Left lung (tissue), 10 donors: Measurements from ENCODE around the gene WDR7. TPM values are rescaled to one million over a fixed set of nuclear protein-coding genes. Genes with fewer than 3 reads are reported as not detected.

Experiments used
- ATAC-seq: fragments of 200-7000 bp; cut with Tn5 transposase; one replicate; pipeline ENCODE4 v1.9.1; 2020; ENCODE audit warnings: moderate library complexity
- DNase-seq, 4 donors: peaks; one replicate each; pipeline ENCODE4 v3.0.0-alpha.2; 2013 to 2020
- H3K27ac ChIP-seq, 2 donors: fragments of 200-600 bp; sonication (generic) in 1 of 2; one replicate each; pipeline versions ENCODE4 v1.5.0 to v1.8.0; 2020 to 2021
- H3K27me3 ChIP-seq, 2 donors: fragments of 200-600 bp; sonication (generic) in 1 of 2; one replicate each; pipeline versions ENCODE4 v1.5.0 to v1.8.0; 2020 to 2021
- H3K36me3 ChIP-seq, 2 donors: fragments of 200-600 bp; sonication (generic) in 1 of 2; one replicate each; pipeline versions ENCODE4 v1.5.0 to v1.8.0; 2020 to 2021
- H3K4me1 ChIP-seq, 2 donors: fragments of 200-600 bp; one replicate each; pipeline ENCODE4 v1.8.0; 2021
- H3K4me3 ChIP-seq, 2 donors: fragments of 200-600 bp; sonication (generic) in 1 of 2; one replicate each; pipeline versions ENCODE4 v1.5.0 to v1.8.0; 2020 to 2021; ENCODE audit warnings: mild to moderate bottlenecking in 1 of 2
- H3K9me3 ChIP-seq, 2 donors: fragments of 200-600 bp; sonication (generic) in 1 of 2; one replicate each; pipeline versions ENCODE4 v1.5.0 to v1.8.0; 2020 to 2021
- intact Hi-C, 2 donors: fragments of 100-400 bp; cut with DNase I; formaldehyde crosslinking; loops; one replicate each; pipeline versions ENCODE4 v1.11.2 to v1.14.2; 2022
- polyA plus RNA-seq, 6 donors: library from polyadenylated mRNA; unstranded; fragments of 120-200 nt; gene quantifications; one replicate each; pipeline ENCODE4 v1.2.1, GENCODE V29; 2013; ENCODE audit not compliant: insufficient read length in 6 of 6
- total RNA-seq, 2 donors: library from RNA; stranded (reverse); fragmentation: NEBNext Ultra II Directional; extraction: Animal tissue kit (Norgen Biotek cat#: 25700); gene quantifications; one replicate each; pipeline ENCODE4 v1.2.1, GENCODE V29; 2021
- TF ChIP-seq, protein P1 (sequence below), 2 donors: fragments of 200-600 bp; sonication (generic) in 1 of 2; IDR thresholded peaks; one replicate each; pipeline versions ENCODE4 v1.5.0 to v1.8.0; 2021; ENCODE audit warnings: antibody characterized with exemption in 2 of 2
- donor health status: DM: no; HTN: yes; CAD: no.
- donor health status: DM: no; HTN: no; CAD: no.

WDR7 gene
- total and polyA plus RNA-seq, 8 donors: 10.9 to 37.7 (median 12.8) TPM

DNA sequence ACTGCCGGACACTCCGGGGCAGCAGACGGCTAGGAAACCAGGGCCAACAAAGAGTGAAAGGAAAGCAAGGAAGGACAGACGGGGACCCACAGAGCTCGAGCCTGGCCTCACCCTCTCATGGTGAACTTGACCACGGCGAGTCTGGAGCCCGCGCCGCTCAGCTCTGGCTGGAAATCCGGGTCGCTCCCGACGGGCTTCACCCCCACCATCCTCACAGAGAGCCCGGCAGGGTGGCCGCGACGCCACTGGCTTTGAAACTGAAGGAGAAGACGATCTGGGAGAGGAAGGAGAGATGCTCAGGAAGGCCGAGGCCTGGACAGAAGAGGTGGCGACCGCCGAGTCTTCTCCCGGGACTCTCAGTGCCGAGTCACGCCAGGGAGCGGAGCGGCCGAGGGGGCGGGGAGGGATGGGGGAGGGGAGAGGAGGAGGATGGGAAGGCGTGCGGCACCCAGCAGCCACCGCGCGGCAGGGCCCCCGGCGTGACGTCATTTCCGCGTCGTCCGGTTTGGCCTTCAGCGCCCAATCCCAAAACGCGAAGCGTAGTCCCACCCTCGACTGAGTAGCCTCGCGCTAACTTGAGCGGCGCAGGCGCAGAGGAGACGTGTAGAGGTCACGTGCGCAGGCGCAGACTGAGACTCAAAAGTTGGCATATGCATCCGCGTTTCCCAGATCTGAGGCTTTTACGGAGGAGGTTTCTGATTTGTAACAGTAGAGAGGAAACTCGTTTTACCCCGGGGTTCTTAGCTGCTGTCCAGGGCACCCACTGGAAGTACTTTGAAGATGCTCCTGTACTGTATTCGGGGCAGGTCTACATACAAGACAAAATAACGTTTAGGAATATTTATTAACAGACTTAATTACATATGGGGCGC, 12.7 kb upstream of the WDR7 start, which contains the start of gene TXNL1:
TXNL1 (minus strand) TSS at position 361 of the 872 bp plus-strand sequence; CDS start at position 209, 152 bp downstream.
- TF ChIP-seq, protein P1, sequence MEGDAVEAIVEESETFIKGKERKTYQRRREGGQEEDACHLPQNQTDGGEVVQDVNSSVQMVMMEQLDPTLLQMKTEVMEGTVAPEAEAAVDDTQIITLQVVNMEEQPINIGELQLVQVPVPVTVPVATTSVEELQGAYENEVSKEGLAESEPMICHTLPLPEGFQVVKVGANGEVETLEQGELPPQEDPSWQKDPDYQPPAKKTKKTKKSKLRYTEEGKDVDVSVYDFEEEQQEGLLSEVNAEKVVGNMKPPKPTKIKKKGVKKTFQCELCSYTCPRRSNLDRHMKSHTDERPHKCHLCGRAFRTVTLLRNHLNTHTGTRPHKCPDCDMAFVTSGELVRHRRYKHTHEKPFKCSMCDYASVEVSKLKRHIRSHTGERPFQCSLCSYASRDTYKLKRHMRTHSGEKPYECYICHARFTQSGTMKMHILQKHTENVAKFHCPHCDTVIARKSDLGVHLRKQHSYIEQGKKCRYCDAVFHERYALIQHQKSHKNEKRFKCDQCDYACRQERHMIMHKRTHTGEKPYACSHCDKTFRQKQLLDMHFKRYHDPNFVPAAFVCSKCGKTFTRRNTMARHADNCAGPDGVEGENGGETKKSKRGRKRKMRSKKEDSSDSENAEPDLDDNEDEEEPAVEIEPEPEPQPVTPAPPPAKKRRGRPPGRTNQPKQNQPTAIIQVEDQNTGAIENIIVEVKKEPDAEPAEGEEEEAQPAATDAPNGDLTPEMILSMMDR (IDR thresholded peaks at IDR 0.05): no peak
- Histone ChIP-seq H3K4me1 (peaks cover 12 to 38% of the 10 kb centered on the region in 2 donors), H3K27me3 (no peaks in the 10 kb centered on the region), H3K9me3 (no peaks in the 10 kb centered on the region), H3K36me3 (peaks cover 0 to 4% of the 10 kb centered on the region in 2 donors), H3K4me3 (peak within 1 kb of the TSS; percentile 71 to 94), H3K27ac (peak within 1 kb of the TSS; percentile 94 to 98)
- intact Hi-C loops: no loop called here
- peak; percentile 99 to 100 (median 100) for DNase-seq
- ATAC-seq: peak; percentile 97

DNA sequence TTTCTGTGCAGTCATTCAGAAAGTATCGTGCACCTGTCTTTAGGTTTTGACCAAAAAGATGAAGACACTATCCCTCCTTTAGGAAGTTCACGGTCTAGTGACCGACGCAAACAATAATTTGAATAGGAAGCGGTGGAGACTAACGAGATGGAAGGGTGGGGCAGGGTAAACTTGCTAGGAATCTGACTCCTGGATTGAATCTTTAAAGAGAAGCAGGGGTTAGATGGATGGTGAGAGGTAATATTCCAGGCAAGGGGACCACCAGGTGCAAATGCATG, 12.1 kb upstream of the WDR7 start:
- Histone ChIP-seq H3K27ac (peak overlapping the region; percentile 94 to 98), H3K4me3 (peak overlapping the region; percentile 71 to 94), H3K9me3 (no peaks in the 10 kb centered on the region), H3K4me1 (peaks cover 12 to 38% of the 10 kb centered on the region in 2 donors), H3K36me3 (peaks cover 0 to 4% of the 10 kb centered on the region in 2 donors), H3K27me3 (no peaks in the 10 kb centered on the region)
- intact Hi-C loops: no loop called here
- DNase-seq: no peak
- peak; percentile 2 for ATAC-seq
- TF ChIP-seq, protein P1 (IDR thresholded peaks at IDR 0.05): no peak

DNA sequence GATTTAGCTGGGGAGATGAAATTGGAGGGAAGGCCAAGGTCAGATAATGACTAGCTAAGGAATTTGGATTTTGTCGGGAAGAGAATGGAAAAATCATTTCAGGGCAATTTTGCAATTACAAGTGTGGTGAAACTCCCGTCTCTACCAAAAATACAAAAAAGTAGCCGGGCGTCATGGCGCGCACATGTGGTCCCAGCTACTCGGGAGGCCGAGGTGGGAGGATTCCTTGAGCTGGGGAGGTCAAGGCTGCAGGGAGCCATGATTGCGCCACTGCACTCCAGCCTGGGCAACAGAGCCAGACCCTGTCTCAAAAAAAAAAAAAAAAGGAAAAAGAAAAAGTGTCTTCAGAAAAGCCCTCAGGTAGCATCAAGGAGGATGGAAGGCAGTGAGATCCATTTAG, 11.6 kb upstream of the WDR7 start:
- ATAC-seq: no peak
- DNase-seq: no peak
- peaks cover 12 to 32% of the 10 kb centered on the region in 2 donors for H3K4me1 ChIP-seq
- no peaks in the 10 kb centered on the region for H3K9me3 ChIP-seq
- peak overlapping the region in 1 of 2 donors; percentile 94 for H3K4me3 ChIP-seq
- H3K27me3 ChIP-seq: no peaks in the 10 kb centered on the region
- intact Hi-C loops: no loop called here
- TF ChIP-seq, protein P1 (IDR thresholded peaks at IDR 0.05): no peak
- H3K27ac ChIP-seq: peak overlapping the region in 1 of 2 donors; percentile 98
- H3K36me3 ChIP-seq: peaks cover 0 to 4% of the 10 kb centered on the region in 2 donors

DNA sequence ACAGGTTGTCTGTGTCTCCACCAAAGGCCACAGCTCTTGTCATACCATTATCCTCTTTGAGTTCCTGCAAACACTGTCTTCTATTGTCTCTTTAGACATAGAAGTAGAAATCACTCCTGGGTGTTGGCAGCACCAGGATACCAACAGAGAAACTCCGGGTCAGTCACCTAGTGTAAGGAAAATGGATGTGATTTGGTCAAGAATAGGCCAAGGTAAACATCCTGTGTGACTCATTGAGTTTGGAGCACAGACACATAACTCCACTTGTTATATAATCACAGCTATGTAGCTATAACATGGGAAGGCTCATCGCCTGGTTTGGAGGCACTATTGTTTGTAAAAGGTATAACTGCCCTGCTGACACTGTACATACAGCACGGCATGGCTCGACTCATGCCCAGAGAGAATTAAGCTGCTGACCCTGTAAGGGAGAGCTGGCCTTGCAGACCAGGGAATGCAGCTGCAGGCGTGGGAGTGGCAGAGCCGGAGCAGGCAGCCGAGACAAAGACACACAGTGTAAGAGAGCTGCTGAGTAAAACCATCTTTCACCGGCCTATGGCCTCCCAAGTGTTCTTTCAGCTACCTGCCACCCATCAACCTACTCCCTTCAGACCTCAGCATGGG, 9.3 kb upstream of the WDR7 start:
- Histone ChIP-seq H3K27ac (no peak overlapping the region), H3K27me3 (no peaks in the 10 kb centered on the region), H3K4me1 (peaks cover 0 to 10% of the 10 kb centered on the region in 2 donors), H3K9me3 (no peaks in the 10 kb centered on the region), H3K4me3 (no peak overlapping the region), H3K36me3 (no peaks in the 10 kb centered on the region)
- intact Hi-C loops: no loop called here
- DNase-seq (no peak), ATAC-seq (no peak)
- TF ChIP-seq, protein P1 (IDR thresholded peaks at IDR 0.05): no peak

DNA sequence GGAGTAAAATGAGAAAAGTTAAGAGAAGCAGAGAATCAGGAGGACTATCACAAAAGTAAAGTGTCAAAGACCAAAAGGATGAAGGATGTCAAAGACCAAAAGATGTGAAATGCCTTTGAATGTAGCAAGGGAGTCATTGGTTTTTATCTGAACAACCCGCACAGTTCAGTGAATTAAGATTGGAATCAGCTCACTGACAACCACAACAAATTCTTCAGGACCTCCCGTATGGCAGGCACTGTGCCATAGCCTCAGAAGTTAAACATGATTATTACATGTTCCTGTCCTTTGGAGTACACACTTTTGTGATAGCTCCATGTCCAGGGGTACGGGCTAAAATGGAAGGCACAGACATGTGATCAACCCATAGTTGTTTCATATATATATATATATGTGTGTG, 7.8 kb upstream of the WDR7 start:
- Histone ChIP-seq H3K4me3 (no peak overlapping the region), H3K9me3 (no peaks in the 10 kb centered on the region), H3K27ac (no peak overlapping the region), H3K36me3 (no peaks in the 10 kb centered on the region), H3K27me3 (no peaks in the 10 kb centered on the region), H3K4me1 (no peaks in the 10 kb centered on the region)
- TF ChIP-seq, protein P1 (IDR thresholded peaks at IDR 0.05): no peak
- DNase-seq: no peak
- intact Hi-C loops: no loop called here
- ATAC-seq: no peak
